Measurements from ENCODE around the gene ANGPTL3.

ANGPTL3 gene

GRCh38 chr1:62654744-62655143 is 57.4 kb downstream of the ANGPTL3 start:
- no peak for DNase-seq (ENCODE audit: low read depth)
- TF ChIP-seq CTCF (conservative IDR thresholded peaks at IDR 0.05; ENCODE audit: control insufficient read depth, insufficient read depth, low read depth, low read length): no peak
- H3K4me3 ChIP-seq (ENCODE audit: control insufficient read depth, low read depth, low read length): no peak overlapping the region

Measured in fibroblast of mammary gland (primary cell).